OCI-LY1 (cell line): ENCODE results near the gene GGT1.
"Not testable (repeated sequence)": the region's sequence is repeated elsewhere in the genome, so short reads cannot be mapped to it uniquely, and the experiment has no call there.

Experiments used
- H2AFZ ChIP-seq: fragments of 200-600 bp; sonication (generic), shearing (Covaris generic); 2 replicates; pipeline ENCODE4 v1.6.0; 2014; ENCODE audit warnings: antibody characterized with exemption, mild to moderate bottlenecking, low read length
- H3F3A ChIP-seq: fragments of 200-600 bp; sonication (generic), shearing (Covaris generic); 2 replicates; pipeline ENCODE4 v1.6.0; 2014; ENCODE audit warnings: mild to moderate bottlenecking, antibody characterized with exemption, low read length, moderate library complexity; ENCODE audit not compliant: insufficient read depth
- H3K27ac ChIP-seq: fragments of 200-600 bp; sonication (generic); 2 replicates; pipeline ENCODE4 v1.5.1; 2014; ENCODE audit warnings: low read length, mixed run types, mild to moderate bottlenecking, low read depth; ENCODE audit not compliant: poor library complexity, severe bottlenecking
- H3K27me3 ChIP-seq: fragments of 200-600 bp; sonication (generic); 2 replicates; pipeline ENCODE4 v1.6.0; 2014; ENCODE audit warnings: antibody characterized with exemption, mild to moderate bottlenecking, low read length, moderate library complexity; ENCODE audit not compliant: insufficient read depth
- H3K36me3 ChIP-seq: fragments of 200-600 bp; sonication (generic); 2 replicates; pipeline ENCODE4 v1.6.1; 2014; ENCODE audit warnings: mild to moderate bottlenecking, antibody characterized with exemption, low read length, moderate library complexity, mixed read lengths; ENCODE audit not compliant: insufficient read depth
- H3K4me1 ChIP-seq: fragments of 200-600 bp; sonication (generic); 2 replicates; pipeline ENCODE4 v1.5.1; 2014; ENCODE audit warnings: mild to moderate bottlenecking, low read length, moderate library complexity; ENCODE audit not compliant: insufficient read depth, severe bottlenecking
- H3K4me2 ChIP-seq: fragments of 200-600 bp; sonication (generic), shearing (Covaris generic); 2 replicates; pipeline ENCODE4 v1.6.1; 2014; ENCODE audit warnings: low read length
- H3K4me3 ChIP-seq: fragments of 200-600 bp; sonication (generic); 2 replicates; pipeline ENCODE4 v1.5.1; 2014; ENCODE audit warnings: low read length, low read depth, mild to moderate bottlenecking, mixed read lengths; ENCODE audit not compliant: poor library complexity, severe bottlenecking
- H3K79me2 ChIP-seq: fragments of 200-600 bp; shearing (Covaris generic); 2 replicates; pipeline ENCODE4 v1.6.1; 2016; ENCODE audit warnings: mixed run types, low read length, mixed read lengths; ENCODE audit not compliant: insufficient read depth
- H3K9ac ChIP-seq: fragments of 200-600 bp; sonication (generic), shearing (Covaris generic); 2 replicates; pipeline ENCODE4 v1.6.1; 2014; ENCODE audit warnings: mild to moderate bottlenecking, low read length, mixed read lengths
- H3K9me2 ChIP-seq: fragments of 200-600 bp; sonication (generic), shearing (Covaris generic); 2 replicates; pipeline ENCODE4 v1.6.1; 2014; ENCODE audit warnings: low read depth, mild to moderate bottlenecking, low read length, mixed read lengths
- H3K9me3 ChIP-seq: fragments of 200-600 bp; shearing (Covaris generic); 2 replicates; pipeline ENCODE4 v1.6.1; 2014; ENCODE audit warnings: low read length, mixed read lengths
- H4K20me1 ChIP-seq: fragments of 200-600 bp; sonication (generic), shearing (Covaris generic); 2 replicates; pipeline ENCODE4 v1.6.0; 2016; ENCODE audit warnings: mild to moderate bottlenecking, low read length; ENCODE audit not compliant: insufficient read depth
- CTCF ChIP-seq: fragments of 200-600 bp; sonication (generic), shearing (Covaris generic); IDR thresholded peaks from 2 replicates; pipeline ENCODE4 v1.5.1; 2017; ENCODE audit warnings: mild to moderate bottlenecking, antibody characterized with exemption, low read length, moderate library complexity, mixed read lengths
- EZH2 ChIP-seq: fragments of 200-600 bp; sonication (generic), shearing (Covaris generic); IDR thresholded peaks from 2 replicates; pipeline ENCODE4 v1.8.0; 2017; ENCODE audit warnings: borderline replicate concordance, mixed run types, mild to moderate bottlenecking, antibody characterized with exemption, low read length, moderate library complexity, mixed read lengths

GGT1 gene

GRCh38 chr22:24601217-24602104 is 1.5 kb upstream of the GGT1 start:
- Histone ChIP-seq H3K36me3 (no peaks in the 10 kb centered on the region), H3K9ac (no peak overlapping the region), H2AFZ (no peak overlapping the region), H3K4me1 (peaks cover 4% of the 10 kb centered on the region), H3K4me2 (no peak overlapping the region), H3F3A (no peaks in the 10 kb centered on the region), H3K27me3 (no peaks in the 10 kb centered on the region), H3K79me2 (no peaks in the 10 kb centered on the region), H3K9me2 (no peaks in the 10 kb centered on the region), H3K27ac (no peak overlapping the region), H3K9me3 (no peaks in the 10 kb centered on the region), H4K20me1 (no peaks in the 10 kb centered on the region), H3K4me3 (no peak overlapping the region)
- no peak for TF ChIP-seq CTCF
- no peak for TF ChIP-seq EZH2

- H3K27ac ChIP-seq, H3K9ac ChIP-seq, H3K36me3 ChIP-seq, H4K20me1 ChIP-seq, H3K9me2 ChIP-seq, H3K4me2 ChIP-seq, H3F3A ChIP-seq, H3K9me3 ChIP-seq, H3K4me3 ChIP-seq, H3K4me1 ChIP-seq, H2AFZ ChIP-seq, H3K79me2 ChIP-seq, H3K27me3 ChIP-seq: not testable (repeated sequence)
Measured at GRCh38 chr22:24602105-24602749, 766 bp upstream of the GGT1 start.

GRCh38 chr22:24603770-24604629 is 1.0 kb downstream of the GGT1 start:
- peak; percentile 13; the same call in 1 of the 2 replicates for TF ChIP-seq CTCF
- H3K27ac ChIP-seq, H3K9me3 ChIP-seq, H3F3A ChIP-seq, H3K79me2 ChIP-seq, H4K20me1 ChIP-seq, H3K36me3 ChIP-seq, H3K9me2 ChIP-seq, H3K4me2 ChIP-seq, H3K27me3 ChIP-seq, H2AFZ ChIP-seq, H3K4me1 ChIP-seq, H3K9ac ChIP-seq, H3K4me3 ChIP-seq: not testable (repeated sequence)

- not testable (repeated sequence) for H3K4me1 ChIP-seq, H3K27ac ChIP-seq, H3K9me2 ChIP-seq, H3F3A ChIP-seq, H3K4me2 ChIP-seq, H3K27me3 ChIP-seq, H2AFZ ChIP-seq, H3K4me3 ChIP-seq, H3K79me2 ChIP-seq, H4K20me1 ChIP-seq, H3K9me3 ChIP-seq, H3K9ac ChIP-seq, H3K36me3 ChIP-seq
Measured at GRCh38 chr22:24606340-24606739, 3.3 kb downstream of the GGT1 start.

GRCh38 chr22:24607429-24607983 is 4.5 kb downstream of the GGT1 start:
- H2AFZ ChIP-seq, H3K79me2 ChIP-seq, H3K4me3 ChIP-seq, H3K4me1 ChIP-seq, H4K20me1 ChIP-seq, H3K27ac ChIP-seq, H3K9ac ChIP-seq, H3F3A ChIP-seq, H3K27me3 ChIP-seq, H3K36me3 ChIP-seq, H3K9me3 ChIP-seq, H3K9me2 ChIP-seq: not testable (repeated sequence)
- H3K4me2 ChIP-seq = peak overlapping the region; percentile 32; the same call in 1 of the 2 replicates
